ENCODE measurements around the gene RPL4. TPM values are rescaled to one million over a fixed set of nuclear protein-coding genes. Genes with fewer than 3 reads are reported as not detected.

The RPL4 gene
- polyA plus RNA-seq, 1 donor from 2014 or later: 3,693 TPM

GRCh38 chr15:66515901-66516322, 11.3 kb upstream of the RPL4 start:
- H3K9me2 ChIP-seq (ENCODE audit: insufficient read depth, low read length): no peaks in the 10 kb centered on the region
- no peak overlapping the region for H3K4me3 ChIP-seq (ENCODE audit: low read length)
- no peak overlapping the region for H2AFZ ChIP-seq (ENCODE audit: low read depth, low read length)
- TF ChIP-seq EP300 (conservative IDR thresholded peaks at IDR 0.05; ENCODE audit: poor library complexity, severe bottlenecking) (no peak), REST (IDR thresholded peaks at IDR 0.05; ENCODE audit: borderline replicate concordance) (no peak), CTCF (IDR thresholded peaks at IDR 0.05; ENCODE audit: poor library complexity, severe bottlenecking) (no peak), MXI1 (conservative IDR thresholded peaks at IDR 0.05; ENCODE audit: poor library complexity, severe bottlenecking) (no peak), SMC3 (conservative IDR thresholded peaks at IDR 0.05; ENCODE audit: poor library complexity) (no peak), EZH2 (IDR thresholded peaks at IDR 0.05; ENCODE audit: borderline replicate concordance, insufficient read depth, low read length, poor library complexity, severe bottlenecking) (no peak), RAD21 (conservative IDR thresholded peaks at IDR 0.05) (no peak), POLR2AphosphoS5 (IDR thresholded peaks at IDR 0.05) (no peak), TAF1 (IDR thresholded peaks at IDR 0.05; ENCODE audit: low read depth) (no peak)
- no peaks in the 10 kb centered on the region for H3K36me3 ChIP-seq (ENCODE audit: insufficient read depth, low read length)
- H3K27me3 ChIP-seq (ENCODE audit: insufficient read depth, low read depth, low read length): no peaks in the 10 kb centered on the region
- H3K4me2 ChIP-seq (ENCODE audit: low read length): no peak overlapping the region
- H3K27ac ChIP-seq (ENCODE audit: low read length): no peak overlapping the region
- H3F3A ChIP-seq (ENCODE audit: insufficient read depth, low read length, poor library complexity, severe bottlenecking): no peaks in the 10 kb centered on the region
- H4K20me1 ChIP-seq (ENCODE audit: insufficient read depth): no peaks in the 10 kb centered on the region
- H3K9ac ChIP-seq (ENCODE audit: low read length): no peak overlapping the region
- no peaks in the 10 kb centered on the region for H3K79me2 ChIP-seq (replicated peaks; ENCODE audit: insufficient read depth, low read length)
- H3K9me3 ChIP-seq (ENCODE audit: low read length): no peaks in the 10 kb centered on the region

- Histone ChIP-seq H3K9me2 (ENCODE audit: insufficient read depth, low read length) (no peaks in the 10 kb centered on the region), H4K20me1 (ENCODE audit: insufficient read depth) (no peaks in the 10 kb centered on the region)
These were observed 9.9 kb upstream of the RPL4 start for GRCh38 chr15:66514586-66514985.

More at GRCh38 chr15:66514586-66514985, 9.9 kb upstream of the RPL4 start:
- H3K4me3 ChIP-seq (ENCODE audit: low read length): no peak overlapping the region
- no peak overlapping the region for H3K4me2 ChIP-seq (ENCODE audit: low read length)
- no peaks in the 10 kb centered on the region for H3F3A ChIP-seq (ENCODE audit: insufficient read depth, low read length, poor library complexity, severe bottlenecking)
- H3K27me3 ChIP-seq (ENCODE audit: insufficient read depth, low read depth, low read length): no peaks in the 10 kb centered on the region
- H3K9ac ChIP-seq (ENCODE audit: low read length): no peak overlapping the region
- no peaks in the 10 kb centered on the region for H3K36me3 ChIP-seq (ENCODE audit: insufficient read depth, low read length)
- no peak for TF ChIP-seq REST (IDR thresholded peaks at IDR 0.05; ENCODE audit: borderline replicate concordance)
- TF ChIP-seq EZH2 (IDR thresholded peaks at IDR 0.05; ENCODE audit: borderline replicate concordance, insufficient read depth, low read length, poor library complexity, severe bottlenecking): no peak
- no peak for TF ChIP-seq MXI1 (conservative IDR thresholded peaks at IDR 0.05; ENCODE audit: poor library complexity, severe bottlenecking)
- no peak for TF ChIP-seq SMC3 (conservative IDR thresholded peaks at IDR 0.05; ENCODE audit: poor library complexity)
- TF ChIP-seq TAF1 (IDR thresholded peaks at IDR 0.05; ENCODE audit: low read depth): no peak
- no peak for TF ChIP-seq POLR2AphosphoS5 (IDR thresholded peaks at IDR 0.05)
- TF ChIP-seq RAD21 (conservative IDR thresholded peaks at IDR 0.05): no peak
- TF ChIP-seq CTCF (IDR thresholded peaks at IDR 0.05; ENCODE audit: poor library complexity, severe bottlenecking): no peak
- TF ChIP-seq EP300 (conservative IDR thresholded peaks at IDR 0.05; ENCODE audit: poor library complexity, severe bottlenecking): no peak
- H3K27ac ChIP-seq (ENCODE audit: low read length): no peak overlapping the region
- no peaks in the 10 kb centered on the region for H3K9me3 ChIP-seq (ENCODE audit: low read length)
- no peak overlapping the region for H2AFZ ChIP-seq (ENCODE audit: low read depth, low read length)
- no peaks in the 10 kb centered on the region for H3K79me2 ChIP-seq (replicated peaks; ENCODE audit: insufficient read depth, low read length)

Measured in neural cell (in vitro differentiated cells).